Measurements from ENCODE around the gene PON2.

PON2 gene

DNA sequence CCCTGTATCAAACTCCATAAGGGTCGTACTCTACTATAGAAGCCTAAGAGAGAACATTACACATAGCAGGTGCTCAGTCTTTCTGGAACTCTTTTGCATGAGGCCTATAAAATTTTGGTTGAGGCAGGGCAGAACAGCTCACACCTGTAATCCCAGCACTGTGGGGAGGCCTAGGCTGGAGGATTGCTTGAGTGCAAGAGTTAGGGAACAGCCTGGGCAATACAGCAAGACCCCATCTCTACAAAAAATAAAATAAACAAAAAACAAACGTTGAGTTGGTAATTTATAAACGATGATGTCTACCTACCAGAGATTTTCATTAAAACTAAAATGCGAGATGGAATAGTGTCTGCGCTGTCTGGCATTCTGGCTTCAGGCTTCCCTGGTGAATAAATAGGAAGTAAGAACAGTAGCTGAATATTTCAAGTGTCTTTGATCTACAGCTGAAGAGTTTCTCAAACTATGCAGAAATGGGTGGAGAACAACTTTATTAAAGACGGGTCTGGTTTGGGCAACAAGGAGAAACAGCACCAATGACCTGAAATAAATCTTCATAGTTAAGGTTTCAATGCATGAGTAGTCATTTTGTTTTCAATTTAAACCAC lies 774 bp downstream of the PON2 start:
- in situ Hi-C loops (cut with HindIII; ENCODE audit: low sequenced_read_pairs): no loop called here
- no peak for TF ChIP-seq CTCF (IDR thresholded peaks at IDR 0.05; ENCODE audit: low read depth, low read length, missing control alignments)
- no peak for DNase-seq (ENCODE audit: low read depth)
- peak overlapping the region; percentile 66 for H3K4me3 ChIP-seq (ENCODE audit: low read depth, low read length)

GRCh38 chr7:95433129-95433528 lies 1.7 kb downstream of the PON2 start:
- in situ Hi-C loops (cut with HindIII; ENCODE audit: low sequenced_read_pairs): no loop called here
- DNase-seq (ENCODE audit: low read depth): no peak
- no peak overlapping the region for H3K4me3 ChIP-seq (ENCODE audit: low read depth, low read length)
- TF ChIP-seq CTCF (IDR thresholded peaks at IDR 0.05; ENCODE audit: low read depth, low read length, missing control alignments): no peak

DNA sequence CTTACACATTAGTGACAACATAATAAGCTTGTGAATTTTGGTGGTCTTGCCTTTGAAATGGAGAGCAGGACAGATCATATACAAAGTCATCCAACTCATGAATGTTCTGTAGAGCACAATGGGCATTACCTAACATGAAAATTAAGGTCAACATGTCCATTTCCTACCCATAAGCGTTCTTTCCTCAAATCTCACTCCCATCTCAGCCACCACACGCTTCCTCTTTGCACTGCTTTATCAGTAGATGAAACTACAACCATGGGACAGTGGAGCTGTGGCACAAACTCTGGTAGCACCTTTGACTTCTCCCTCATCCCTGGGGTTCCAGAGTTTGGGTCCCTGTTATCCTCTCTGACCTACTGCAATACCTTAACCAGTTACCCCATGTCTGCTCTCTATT lies 2.2 kb downstream of the PON2 start:
- DNase-seq (ENCODE audit: low read depth): no peak
- H3K4me3 ChIP-seq (ENCODE audit: low read depth, low read length): no peak overlapping the region
- TF ChIP-seq CTCF (IDR thresholded peaks at IDR 0.05; ENCODE audit: low read depth, low read length, missing control alignments): no peak
- in situ Hi-C loops (cut with HindIII; ENCODE audit: low sequenced_read_pairs): no loop called here

- DNase-seq (ENCODE audit: low read depth): no peak
- H3K4me3 ChIP-seq (ENCODE audit: low read depth, low read length): no peak overlapping the region
- in situ Hi-C loops (cut with HindIII; ENCODE audit: low sequenced_read_pairs): no loop called here
- no peak for TF ChIP-seq CTCF (IDR thresholded peaks at IDR 0.05; ENCODE audit: low read depth, low read length, missing control alignments)
These were observed 4.0 kb downstream of the PON2 start for GRCh38 chr7:95430864-95431263.

- no peak for DNase-seq (ENCODE audit: low read depth)
- TF ChIP-seq CTCF (IDR thresholded peaks at IDR 0.05; ENCODE audit: low read depth, low read length, missing control alignments): no peak
- in situ Hi-C loops (cut with HindIII; ENCODE audit: low sequenced_read_pairs): no loop called here
- no peak overlapping the region for H3K4me3 ChIP-seq (ENCODE audit: low read depth, low read length)
These were observed 5.4 kb downstream of the PON2 start for GRCh38 chr7:95429241-95429990.

- in situ Hi-C loops (cut with HindIII; ENCODE audit: low sequenced_read_pairs): no loop called here
- no peak overlapping the region for H3K4me3 ChIP-seq (ENCODE audit: low read depth, low read length)
- DNase-seq (ENCODE audit: low read depth): no peak
- no peak for TF ChIP-seq CTCF (IDR thresholded peaks at IDR 0.05; ENCODE audit: low read depth, low read length, missing control alignments)
These were observed 6.8 kb downstream of the PON2 start for GRCh38 chr7:95427914-95428516.
